ENCODE measurements around the gene KRCC1. TPM values are rescaled to one million over a fixed set of nuclear protein-coding genes. Genes with fewer than 3 reads are reported as not detected.
"Not testable (repeated sequence)": the region's sequence is repeated elsewhere in the genome, so short reads cannot be mapped to it uniquely, and the experiment has no call there.

KRCC1 gene
- polyA plus RNA-seq, 1 donor = 36.2 TPM

DNA sequence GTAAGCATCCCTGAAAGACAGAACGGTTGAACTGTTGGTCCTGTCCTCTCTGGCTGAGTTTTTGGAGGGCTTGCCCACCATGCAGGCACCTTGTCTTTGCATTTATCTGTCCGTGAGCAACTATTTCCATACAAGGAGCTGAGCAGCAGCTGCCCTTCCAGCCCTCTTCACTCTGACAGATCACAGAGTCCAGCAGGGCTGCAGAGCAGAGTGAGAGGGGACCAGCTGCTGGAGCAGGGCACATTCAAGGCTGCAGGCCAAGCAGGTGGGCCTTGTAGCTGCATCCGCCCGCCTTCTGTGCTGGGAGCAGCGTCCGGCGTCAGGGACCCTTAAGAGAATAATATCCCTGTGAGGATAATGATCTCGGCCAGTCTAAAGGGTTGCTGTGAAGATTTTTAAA lies 21.5 kb upstream of the KRCC1 start:
- no peak for DNase-seq (ENCODE audit: low read depth)

DNA sequence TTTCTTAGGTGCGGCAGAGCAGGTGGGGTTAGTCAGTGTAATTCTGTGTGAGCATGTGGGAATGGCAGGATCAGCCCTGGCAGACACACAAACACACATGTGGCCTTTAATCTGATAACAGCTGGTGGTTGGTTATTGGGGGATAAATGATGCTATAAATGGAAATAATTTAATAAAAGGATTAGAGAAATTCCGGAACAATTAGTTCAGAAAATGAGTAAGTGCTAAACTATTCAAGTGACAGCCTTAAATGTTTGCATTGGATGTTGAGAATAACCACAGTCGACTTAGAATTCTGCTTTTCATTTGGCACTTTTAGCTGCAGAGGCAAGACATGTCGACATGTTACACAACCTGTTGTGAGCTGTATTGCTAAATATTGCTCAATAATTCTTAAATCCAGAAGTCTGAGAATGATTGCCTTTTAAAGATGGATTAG lies 19.3 kb upstream of the KRCC1 start:
- DNase-seq (ENCODE audit: low read depth) = no peak

DNA sequence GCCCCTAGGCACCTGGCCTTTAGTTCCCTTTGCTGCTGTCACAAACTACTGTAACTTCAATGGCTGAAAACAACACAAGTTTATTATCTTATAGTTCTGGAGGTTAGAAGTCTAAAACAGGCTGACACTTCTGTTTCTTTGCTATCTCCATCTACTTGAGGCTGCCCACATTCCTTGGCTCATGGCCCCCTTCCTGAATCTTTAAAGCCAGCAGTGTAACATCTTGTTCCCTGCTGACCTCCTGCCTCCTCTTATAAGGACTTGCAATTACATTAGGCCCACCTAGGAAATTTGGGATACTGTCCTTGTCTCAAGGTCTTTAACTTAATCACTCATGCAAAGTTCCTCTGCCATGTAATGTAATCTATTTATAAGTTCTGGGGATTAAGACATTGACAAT lies 18.6 kb upstream of the KRCC1 start:
- no peak for DNase-seq (ENCODE audit: low read depth)

DNA sequence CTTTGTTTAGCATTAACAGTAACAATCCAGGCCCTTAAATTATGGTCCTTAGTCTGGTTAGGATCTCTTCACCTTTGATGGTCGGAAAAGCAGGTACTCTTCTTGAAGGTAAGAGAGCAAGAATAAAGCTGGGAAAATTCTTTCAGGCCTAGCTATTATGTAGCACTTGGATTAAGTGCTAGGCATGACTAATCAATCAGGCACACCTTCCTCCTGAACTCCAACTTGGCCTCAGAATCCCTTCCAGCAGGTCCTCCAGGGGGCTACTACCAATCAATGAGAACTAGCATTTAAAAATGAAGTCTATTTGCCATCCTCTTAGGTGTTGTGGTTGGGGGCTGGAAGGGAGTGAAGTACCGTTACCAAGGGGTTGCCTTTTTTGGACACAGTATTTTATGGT lies 15.8 kb upstream of the KRCC1 start:
- DNase-seq (ENCODE audit: low read depth) = no peak

DNA sequence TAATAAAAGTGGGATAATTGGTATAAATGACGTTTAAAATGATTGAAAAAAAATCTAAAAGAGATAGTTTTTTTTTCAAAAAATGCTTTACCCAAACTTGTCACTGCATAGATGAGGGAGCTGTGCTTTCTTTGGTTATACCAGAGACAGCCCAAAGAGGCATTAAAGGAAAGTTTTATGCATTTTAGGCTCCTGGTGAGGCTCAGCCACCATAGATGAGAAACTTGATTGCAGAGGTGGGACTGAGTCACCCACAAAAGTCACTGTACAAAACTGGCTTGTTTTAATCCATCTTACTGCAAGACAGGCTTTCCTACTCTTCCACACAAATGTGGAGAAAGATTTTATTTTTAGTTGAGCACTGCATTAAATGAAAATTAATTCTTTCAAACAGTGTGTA lies 14.5 kb upstream of the KRCC1 start:
- no peak for DNase-seq (ENCODE audit: low read depth)

DNA sequence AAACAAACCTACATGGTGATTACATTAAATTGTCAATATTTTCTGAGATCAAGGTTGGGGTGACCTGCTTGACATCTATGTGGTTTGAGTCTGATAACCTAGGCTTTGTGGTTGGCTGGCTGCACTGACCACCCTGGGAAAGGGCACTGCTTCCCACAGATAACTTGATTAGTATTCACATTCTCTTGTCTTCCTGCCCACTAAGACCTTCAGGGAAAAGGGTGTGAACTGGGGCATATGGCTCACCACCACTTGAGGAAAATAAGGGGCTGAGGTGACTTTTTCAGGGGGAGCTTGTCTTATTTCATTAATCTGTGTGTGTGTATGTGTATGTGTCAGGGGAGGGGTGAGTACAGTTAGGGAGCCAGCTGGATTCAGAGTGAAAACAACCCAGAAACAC lies 13.5 kb upstream of the KRCC1 start:
- no peak for DNase-seq (ENCODE audit: low read depth)

DNA sequence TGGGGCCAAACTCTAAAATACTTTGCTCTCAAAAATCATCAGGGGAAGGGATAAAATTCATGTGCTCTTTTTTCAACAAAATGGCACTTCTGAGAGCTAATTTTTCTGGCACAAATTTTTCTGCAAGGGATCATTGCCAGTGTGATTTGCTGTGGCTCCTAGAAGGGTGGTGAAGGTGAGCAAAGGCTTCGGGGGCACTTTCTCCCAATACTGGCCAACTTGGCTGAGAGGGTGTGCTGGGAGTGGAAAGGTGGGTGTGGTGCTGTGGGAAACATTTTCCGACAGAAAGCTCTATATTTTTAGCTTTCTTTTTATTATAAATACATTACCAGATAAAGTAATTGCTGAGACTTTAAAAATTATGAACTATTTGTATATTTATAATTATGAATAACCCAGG lies 12.5 kb upstream of the KRCC1 start:
- DNase-seq (ENCODE audit: low read depth) = no peak

DNA sequence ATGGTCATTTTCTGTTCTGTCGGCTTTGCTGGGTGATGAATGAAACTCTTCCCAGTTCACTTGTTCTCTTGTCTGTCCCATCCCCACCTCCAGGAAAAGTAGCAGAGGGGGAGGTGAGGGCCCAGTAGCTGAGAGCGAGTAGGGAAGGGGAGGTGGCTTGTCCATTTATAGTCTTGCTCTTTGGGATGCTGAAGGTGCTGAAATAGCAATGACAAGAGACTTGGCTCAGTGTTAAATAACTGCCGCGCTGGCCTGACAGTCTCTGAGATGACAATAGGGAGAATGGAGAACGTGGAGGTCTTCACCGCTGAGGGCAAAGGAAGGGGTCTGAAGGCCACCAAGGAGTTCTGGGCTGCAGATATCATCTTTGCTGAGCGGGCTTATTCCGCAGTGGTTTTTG lies 12.0 kb upstream of the KRCC1 start, which contains the start of gene SMYD1:
Gene SMYD1, plus strand, starts transcription at position 228 of the 400 bp plus-strand sequence. Its CDS starts 40 bp downstream, at position 268.
- no peak for DNase-seq (ENCODE audit: low read depth)

DNA sequence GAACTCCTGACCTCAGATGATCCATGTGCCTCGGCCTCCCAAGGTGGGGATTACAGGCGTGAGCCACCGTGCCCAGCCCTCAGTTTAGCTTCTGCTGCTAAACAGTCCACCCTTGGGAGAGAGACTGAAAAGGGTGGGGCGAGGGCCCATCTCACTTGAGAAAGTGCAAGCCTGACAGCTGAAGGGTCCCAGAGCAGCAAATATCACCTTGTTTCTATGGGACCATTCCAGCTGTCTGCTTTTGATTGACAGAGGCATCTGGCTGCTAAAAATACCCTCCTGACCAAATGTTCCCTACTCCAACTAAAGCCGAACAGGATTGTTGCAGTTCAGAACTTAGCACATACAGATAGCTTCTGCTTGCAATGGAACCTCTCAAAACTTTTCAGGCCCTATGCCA lies 11.6 kb upstream of the KRCC1 start:
- no peak for DNase-seq (ENCODE audit: low read depth)

DNA sequence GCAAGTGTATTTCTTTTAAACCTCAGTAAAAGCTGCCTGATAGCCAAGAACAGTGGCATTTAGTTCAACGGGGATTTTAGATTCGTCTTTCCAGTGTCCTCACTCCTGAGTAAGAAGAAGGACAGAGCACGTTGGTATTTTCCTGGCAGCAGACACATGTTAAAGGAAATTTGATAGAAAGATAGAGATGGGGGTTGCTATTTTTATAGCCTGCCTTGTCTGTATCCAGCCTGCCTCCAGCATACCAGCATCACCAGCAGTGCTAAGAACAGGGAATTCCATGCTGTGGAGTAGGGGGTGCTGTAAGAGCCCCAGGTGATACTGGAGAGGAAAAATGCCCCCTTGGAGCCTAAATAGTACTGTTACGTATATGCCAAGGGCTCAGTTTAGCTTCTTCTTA lies 11.0 kb upstream of the KRCC1 start:
- no peak for DNase-seq (ENCODE audit: low read depth)

DNA sequence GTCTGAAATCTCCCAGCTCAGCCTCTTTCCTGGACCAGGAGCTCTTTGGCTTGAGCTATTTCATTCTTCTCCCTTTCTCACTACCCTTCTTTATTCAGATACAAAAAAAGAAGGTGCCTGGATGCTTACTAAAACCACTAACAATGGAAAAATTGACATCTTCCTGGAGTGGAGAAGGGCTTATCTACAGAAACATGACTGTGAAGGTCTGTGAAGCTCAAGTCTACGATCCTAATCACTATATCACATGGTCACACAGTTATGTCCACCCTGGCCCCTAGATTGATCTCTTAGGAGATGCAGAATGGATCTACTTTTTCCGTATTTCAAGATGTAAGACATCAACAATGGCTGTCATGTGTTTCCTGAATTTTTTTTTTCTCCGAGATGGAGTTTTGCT lies 5.7 kb upstream of the KRCC1 start:
- no peak for DNase-seq (ENCODE audit: low read depth)

DNA sequence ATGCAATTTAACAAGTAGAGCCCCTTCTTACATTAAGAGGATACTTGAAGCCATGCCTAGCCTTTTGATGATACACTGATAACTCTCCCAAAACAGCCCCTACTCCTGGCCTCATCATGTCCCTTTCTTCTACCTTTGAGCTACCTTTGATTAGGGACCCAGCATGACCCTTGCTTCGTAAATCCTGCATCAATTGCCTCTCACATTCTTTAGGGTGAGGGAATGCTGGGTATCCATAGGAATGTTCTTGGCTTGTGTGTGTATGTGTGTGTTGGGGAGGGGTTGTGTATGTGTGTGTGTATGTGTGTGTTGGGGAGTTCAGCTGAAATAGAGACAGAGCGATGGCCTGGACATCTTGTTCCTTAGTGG lies 5.3 kb upstream of the KRCC1 start:
- no peak for DNase-seq (ENCODE audit: low read depth)

DNA sequence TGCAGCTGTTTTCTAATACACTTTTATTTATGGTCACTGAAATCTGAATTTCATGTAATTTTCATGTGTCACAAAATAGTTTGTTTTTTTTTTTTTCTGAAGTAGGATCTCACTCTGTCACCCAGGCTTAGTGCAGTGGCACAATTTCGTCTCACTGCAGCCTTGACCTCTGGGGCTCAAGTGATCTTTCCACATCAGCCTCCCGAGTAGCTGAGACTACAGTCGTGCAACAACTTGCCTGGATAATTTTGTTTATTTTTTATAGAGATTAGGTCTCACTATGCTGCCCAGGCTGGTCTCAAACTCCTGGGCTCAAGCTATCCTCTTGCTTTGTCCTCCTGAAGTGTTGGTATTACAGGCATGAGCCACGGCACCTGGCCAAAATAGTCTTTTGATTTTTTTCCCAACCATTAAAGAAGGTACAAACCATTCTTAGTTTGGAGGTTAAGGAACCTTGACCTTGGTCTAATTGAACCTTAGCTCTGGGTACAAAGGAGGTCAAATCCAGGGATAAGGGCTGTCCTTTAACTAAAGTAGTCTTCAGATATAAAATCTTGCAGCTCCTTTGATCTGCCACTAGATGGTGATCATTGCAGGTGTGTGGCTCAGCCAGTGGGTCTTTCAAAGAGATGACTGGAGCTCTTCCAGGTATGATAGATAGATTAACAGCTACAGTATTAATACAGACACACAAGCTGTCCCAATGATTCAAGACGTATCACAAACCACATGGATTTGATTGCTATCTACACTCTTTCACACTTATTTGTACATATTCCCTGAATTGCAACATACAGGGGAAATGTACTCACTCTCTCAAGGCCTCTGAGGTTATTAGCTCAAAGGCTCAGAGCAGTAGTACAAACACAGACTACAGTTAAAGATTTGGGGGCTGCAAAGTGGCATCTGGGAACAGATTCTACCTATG lies 4.7 kb upstream of the KRCC1 start:
- DNase-seq (ENCODE audit: low read depth) = no peak

DNA sequence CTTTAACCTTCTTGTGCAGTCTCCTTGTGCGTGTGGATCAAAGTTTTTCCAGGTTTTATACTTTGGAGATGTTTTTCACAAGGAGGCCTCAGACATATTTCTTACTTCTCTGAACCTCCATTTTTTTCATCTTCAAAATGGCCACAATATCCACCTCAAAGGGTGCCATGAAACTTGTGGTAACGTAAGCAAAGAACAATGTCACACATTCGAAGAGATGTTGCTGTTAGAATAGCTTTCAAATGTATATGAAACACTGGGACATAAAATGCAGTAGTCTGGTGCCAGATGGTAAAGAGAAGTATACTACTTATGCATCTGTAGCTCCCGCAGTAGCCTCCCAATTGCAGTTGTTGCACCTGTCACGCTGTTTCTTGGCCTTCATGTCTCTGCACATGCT lies 2.6 kb upstream of the KRCC1 start:
- no peak for DNase-seq (ENCODE audit: low read depth)

DNA sequence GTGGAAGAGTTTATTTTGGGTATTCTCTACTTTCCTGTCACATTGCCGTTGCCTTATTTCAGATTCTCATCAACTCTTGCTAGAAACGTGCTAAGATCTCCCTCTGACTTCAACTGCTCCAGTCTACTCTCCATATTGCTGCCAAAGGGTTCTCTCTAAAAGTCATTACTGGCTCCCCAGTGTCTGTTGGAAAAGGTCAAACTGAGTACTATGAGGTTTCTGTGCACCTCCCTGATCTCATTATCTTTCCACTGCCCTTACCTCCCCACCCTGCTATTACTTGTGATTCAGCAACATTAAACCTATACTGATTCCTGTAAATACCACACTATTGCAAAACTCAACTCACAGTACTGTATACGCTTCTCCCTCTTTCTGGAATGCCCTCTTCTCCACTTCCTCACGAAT lies 1.9 kb upstream of the KRCC1 start:
- no peak for DNase-seq (ENCODE audit: low read depth)

DNA sequence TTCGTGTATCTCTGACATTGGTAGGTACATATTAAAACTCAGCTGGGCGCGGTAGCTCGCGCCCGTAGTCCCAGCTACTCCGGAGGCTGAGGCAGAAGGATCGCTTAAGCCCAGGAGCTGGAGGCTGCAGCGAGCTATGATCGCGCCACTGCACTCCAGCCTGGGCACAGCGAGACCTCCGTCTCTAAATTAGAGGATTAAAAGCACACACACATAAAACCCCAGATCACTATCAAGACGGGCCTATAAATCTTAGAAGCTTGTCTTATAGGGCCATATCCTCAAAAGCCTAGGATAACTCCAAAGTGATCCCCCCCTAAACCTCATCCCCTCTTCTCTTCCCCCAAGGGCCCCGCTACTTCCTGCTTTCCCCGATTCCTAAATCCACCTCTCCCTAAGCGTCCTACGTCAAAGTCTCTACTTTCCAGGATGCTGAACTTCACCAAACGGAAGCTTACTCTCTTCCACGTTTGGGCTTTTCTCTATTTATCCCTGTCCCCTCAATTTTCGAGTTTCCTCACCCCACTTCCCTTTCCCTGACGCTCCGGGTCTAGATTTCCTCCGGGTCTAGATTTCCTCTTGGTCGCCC lies 707 bp downstream of the KRCC1 start:
- DNase-seq (ENCODE audit: low read depth) = no peak

DNA sequence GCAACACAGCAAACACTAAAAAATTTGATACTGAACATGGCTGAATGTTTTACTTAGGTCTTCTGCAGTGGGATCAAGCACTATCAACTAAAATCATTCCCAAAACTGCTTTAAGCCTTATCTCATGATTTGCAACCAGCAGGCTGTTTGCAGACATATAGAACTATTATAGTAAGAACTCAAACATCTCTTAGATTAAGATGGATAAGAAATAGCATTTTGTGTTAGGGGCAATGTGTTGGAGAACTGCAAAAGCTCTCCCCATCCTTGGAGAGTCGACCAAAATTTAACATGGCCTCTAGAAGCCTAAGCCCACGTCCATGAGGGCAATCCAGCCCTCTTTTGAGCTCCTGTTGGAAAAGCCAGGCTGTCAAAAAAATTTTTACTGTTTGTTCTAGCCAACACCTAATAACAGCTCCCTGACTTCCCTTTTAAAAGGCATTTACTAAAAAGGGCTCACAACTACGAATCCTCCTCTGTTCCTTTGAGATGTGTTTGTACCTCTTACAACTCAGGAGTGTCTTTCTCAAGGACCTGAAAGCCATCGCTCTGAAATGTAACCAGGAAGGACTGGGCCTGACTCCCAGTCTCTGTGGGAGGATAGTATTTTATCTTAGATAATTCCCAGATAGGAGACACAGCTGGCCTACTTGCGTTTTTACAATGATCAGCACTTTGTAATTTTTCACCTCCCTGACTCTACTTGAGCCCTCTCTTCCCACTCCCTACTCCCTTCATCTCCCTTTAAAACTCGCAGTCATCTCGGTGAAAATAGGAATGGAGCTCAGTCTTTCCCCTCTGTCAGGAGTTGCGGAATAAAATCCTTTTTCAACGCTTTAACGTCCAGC lies 1.4 kb downstream of the KRCC1 start:
- no peak for DNase-seq (ENCODE audit: low read depth)

DNA sequence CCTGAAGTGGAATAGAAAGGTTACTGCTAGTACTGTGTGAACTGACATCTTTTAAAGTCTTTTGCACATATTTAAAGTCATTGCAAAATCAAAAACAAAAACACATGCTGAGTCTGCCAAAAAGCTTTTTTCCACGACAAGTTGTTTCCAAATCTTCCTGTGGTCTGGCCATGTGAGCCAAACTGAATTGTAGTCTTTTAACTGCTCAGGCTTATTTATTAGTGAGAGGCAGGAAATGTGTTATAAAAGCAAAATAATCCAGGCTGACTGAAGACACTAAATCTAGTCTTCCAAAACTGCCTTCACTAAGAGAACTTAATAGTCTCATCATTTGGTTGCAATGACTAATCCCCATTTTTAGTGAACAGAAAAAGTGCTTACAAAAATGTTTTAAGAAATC lies 2.3 kb downstream of the KRCC1 start:
- no peak for DNase-seq (ENCODE audit: low read depth)

DNA sequence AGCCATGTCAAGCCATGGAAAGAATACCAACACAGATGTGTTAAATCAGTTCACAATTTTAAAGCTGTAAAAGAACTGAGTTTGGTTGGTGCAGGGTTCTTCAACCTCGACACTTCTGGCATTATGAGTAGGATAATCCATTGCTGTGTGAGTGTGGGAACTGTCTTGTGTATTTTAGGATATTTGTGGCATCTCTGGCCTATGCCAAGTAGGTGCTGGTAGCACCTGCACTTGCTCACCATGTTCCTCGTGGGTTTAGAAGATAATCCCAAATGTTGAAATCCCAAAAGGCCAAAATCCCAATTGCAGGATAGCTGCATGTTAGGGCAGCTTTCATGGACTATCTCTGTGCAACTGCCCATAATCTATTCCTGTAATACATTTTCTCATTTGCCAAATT lies 3.8 kb downstream of the KRCC1 start:
- no peak for DNase-seq (ENCODE audit: low read depth)

DNA sequence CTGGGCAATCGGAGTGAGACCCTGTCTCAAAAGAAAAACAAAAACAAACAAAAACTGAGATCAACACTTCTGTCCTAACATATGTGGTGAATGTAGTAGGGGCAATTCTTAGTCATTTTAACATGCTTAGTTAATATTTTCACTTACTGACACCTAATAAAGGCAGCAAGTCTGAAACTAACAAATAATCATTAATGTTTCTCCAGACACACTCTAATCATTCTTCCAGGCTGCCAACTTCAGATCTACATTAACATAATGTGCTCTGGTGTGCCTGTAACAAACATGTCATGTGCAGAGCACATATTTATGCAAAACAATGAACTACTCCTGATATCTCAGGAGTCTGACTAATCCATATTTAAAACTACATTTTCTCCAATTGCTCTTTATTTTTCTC lies 6.0 kb downstream of the KRCC1 start:
- no peak for DNase-seq (ENCODE audit: low read depth)

DNA sequence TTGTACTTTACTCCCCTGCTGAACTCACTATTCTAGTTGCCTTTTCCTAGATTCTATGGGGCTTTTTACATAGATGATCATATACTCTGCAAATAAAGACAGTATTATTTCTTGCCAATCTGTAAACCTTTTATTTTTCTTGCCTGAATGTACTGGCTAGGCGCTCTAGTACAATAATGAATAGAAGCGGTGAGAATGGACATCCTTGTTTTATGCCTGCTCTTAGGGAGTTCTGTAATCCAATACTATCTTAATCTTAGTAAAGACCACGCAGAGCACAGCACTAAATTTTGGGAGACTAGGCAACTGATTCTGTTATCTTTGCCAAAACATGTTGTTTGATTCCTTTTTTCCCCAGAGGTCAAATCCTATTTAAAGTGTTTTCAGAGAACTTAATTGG lies 7.0 kb downstream of the KRCC1 start:
- DNase-seq (ENCODE audit: low read depth) = no peak

DNA sequence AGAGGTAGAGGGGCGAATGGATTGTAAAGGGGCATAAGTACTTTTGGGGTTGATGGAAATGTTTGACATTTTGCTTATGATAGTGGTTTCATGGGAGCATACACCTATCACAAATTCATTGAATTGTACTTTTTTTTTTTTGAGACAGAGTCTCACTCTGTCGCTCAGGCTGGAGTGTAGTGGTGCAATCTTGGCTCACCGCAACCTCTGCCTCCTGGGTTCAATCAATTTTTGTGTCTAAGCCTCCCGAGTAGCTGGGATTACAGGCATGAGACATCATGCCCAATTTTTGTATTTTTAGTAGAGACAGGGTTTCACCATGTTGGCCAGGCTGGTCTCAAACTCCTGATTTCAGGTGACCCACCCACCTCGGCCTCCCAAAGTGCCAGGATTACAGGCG lies 10.0 kb downstream of the KRCC1 start:
- DNase-seq (ENCODE audit: low read depth) = not testable (repeated sequence)
